ENCODE measurements around the gene GLI3.

The GLI3 gene

DNA sequence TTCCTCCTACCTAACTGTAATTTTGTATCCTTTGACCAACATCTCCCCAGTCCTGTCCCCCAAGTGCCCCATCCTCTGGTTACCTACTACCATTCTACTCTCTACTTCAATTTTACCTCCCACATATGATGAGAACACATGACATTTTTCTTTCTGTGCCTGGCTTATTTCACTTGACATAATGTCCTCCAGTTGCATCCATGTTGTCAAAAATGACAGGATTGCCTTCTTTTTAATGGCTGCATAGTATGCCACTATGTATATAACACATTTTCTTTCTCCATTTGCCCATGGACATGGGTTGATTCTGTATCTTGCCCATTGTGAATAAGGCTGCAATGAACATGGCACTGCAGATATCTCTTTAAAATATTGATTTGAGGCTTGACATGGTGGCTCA is 33.7 kb downstream of the GLI3 start:
- Histone ChIP-seq H3K9ac (ENCODE audit: low read depth in 1 of 2, low read length in 2 of 2) (no peak overlapping the region), H3K27me3 (ENCODE audit: control insufficient read depth in 2 of 2, insufficient read depth in 2 of 2, low read length in 2 of 2) (no peaks in the 10 kb centered on the region), H3K27ac (ENCODE audit: low read depth in 2 of 2, low read length in 2 of 2) (no peak overlapping the region), H3K9me3 (ENCODE audit: control insufficient read depth in 2 of 2, low read length in 2 of 2) (no peaks in the 10 kb centered on the region), H3K4me3 (ENCODE audit: low read length in 2 of 2) (no peak overlapping the region), H3K36me3 (ENCODE audit: control insufficient read depth in 2 of 2, insufficient read depth in 2 of 2, low read length in 2 of 2) (no peaks in the 10 kb centered on the region), H3K4me1 (ENCODE audit: control insufficient read depth in 2 of 2, insufficient read depth in 2 of 2, low read length in 2 of 2) (no peaks in the 10 kb centered on the region)

DNA sequence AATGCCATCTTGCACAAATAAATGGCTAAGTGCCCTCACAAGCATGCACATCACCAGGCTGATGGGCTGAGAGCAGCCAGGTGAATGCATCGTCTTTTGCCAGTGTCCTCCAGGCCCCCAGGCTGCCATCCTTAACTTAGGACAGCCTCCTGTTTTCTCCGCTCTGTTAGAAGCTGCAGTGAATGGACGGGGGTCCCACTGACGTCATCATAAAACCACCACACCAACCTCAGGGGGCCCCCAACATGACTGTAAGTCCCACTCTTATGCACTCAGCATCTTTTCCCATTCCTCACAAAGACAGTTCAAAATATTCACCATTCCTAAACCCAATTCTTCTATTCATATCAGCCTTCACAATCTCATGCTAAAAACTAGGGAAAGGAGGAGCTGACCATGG is 34.4 kb downstream of the GLI3 start:
- Histone ChIP-seq H3K27ac (ENCODE audit: low read depth in 2 of 2, low read length in 2 of 2) (no peak overlapping the region), H3K4me1 (ENCODE audit: control insufficient read depth in 2 of 2, insufficient read depth in 2 of 2, low read length in 2 of 2) (no peaks in the 10 kb centered on the region), H3K27me3 (ENCODE audit: control insufficient read depth in 2 of 2, insufficient read depth in 2 of 2, low read length in 2 of 2) (no peaks in the 10 kb centered on the region), H3K4me3 (ENCODE audit: low read length in 2 of 2) (no peak overlapping the region), H3K9ac (ENCODE audit: low read depth in 1 of 2, low read length in 2 of 2) (no peak overlapping the region), H3K36me3 (ENCODE audit: control insufficient read depth in 2 of 2, insufficient read depth in 2 of 2, low read length in 2 of 2) (no peaks in the 10 kb centered on the region), H3K9me3 (ENCODE audit: control insufficient read depth in 2 of 2, low read length in 2 of 2) (no peaks in the 10 kb centered on the region)

DNA sequence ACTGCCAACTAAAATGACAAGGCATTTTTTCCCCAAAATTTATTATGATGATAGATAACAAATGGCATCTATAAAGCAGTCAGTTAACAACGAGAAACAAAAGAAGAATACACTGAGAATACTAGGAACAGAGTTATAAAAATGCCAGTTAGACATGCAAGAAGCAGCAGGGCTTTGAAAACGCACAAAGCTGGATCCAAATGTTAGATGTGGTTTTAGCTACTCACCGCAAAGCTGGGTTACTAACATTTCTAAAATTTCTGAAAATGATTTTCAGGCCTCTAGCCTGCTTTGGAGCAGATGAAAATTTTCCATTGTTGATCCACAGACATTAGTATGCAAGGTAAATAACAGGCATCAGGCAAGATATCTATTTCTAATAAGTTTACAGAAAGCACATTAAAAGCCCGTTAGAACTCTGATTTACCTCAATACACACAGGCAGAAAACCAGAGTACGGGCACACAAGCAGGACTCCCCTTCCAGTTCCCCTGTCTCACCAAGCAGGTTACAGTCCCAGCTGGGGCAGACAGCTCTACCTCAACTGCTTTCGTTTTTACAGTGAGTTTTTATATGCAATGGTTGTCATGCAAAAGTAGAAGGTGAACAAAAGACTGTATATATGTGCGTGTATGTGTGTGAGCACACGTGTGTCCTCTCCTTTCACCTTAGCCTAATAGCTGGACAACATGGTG is 37.9 kb downstream of the GLI3 start:
- H3K27ac ChIP-seq (ENCODE audit: low read depth in 2 of 2, low read length in 2 of 2), result no peak overlapping the region
- H3K4me3 ChIP-seq (ENCODE audit: low read length in 2 of 2), result no peak overlapping the region
- no peaks in the 10 kb centered on the region for H3K9me3 ChIP-seq (ENCODE audit: control insufficient read depth in 2 of 2, low read length in 2 of 2)
- no peak overlapping the region for H3K9ac ChIP-seq (ENCODE audit: low read depth in 1 of 2, low read length in 2 of 2)
- H3K4me1 ChIP-seq (ENCODE audit: control insufficient read depth in 2 of 2, insufficient read depth in 2 of 2, low read length in 2 of 2), result no peaks in the 10 kb centered on the region
- H3K27me3 ChIP-seq (ENCODE audit: control insufficient read depth in 2 of 2, insufficient read depth in 2 of 2, low read length in 2 of 2), result no peaks in the 10 kb centered on the region
- no peaks in the 10 kb centered on the region for H3K36me3 ChIP-seq (ENCODE audit: control insufficient read depth in 2 of 2, insufficient read depth in 2 of 2, low read length in 2 of 2)

DNA sequence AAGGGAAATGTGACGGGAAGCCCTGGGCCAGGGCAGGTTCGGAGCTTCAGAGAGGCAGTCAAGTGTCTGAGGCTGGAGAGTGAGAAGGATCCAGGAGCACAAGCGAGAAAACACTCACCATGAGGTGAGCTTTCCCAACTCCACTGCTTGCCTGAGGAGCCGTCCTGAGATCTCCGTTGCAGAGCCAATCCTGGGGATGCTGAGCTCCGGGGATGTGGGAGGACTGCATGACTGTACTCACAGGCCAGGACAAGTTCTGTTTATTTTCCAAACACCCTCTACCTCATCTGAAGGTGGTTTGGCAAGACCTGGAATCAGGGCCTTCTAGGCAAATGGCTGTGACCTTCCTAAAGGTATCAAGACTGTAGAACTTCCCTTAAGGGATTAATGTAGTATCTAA is 38.7 kb downstream of the GLI3 start:
- no peaks in the 10 kb centered on the region for H3K27me3 ChIP-seq (ENCODE audit: control insufficient read depth in 2 of 2, insufficient read depth in 2 of 2, low read length in 2 of 2)
- no peaks in the 10 kb centered on the region for H3K36me3 ChIP-seq (ENCODE audit: control insufficient read depth in 2 of 2, insufficient read depth in 2 of 2, low read length in 2 of 2)
- no peak overlapping the region for H3K4me3 ChIP-seq (ENCODE audit: low read length in 2 of 2)
- H3K9me3 ChIP-seq (ENCODE audit: control insufficient read depth in 2 of 2, low read length in 2 of 2), result no peaks in the 10 kb centered on the region
- no peaks in the 10 kb centered on the region for H3K4me1 ChIP-seq (ENCODE audit: control insufficient read depth in 2 of 2, insufficient read depth in 2 of 2, low read length in 2 of 2)
- no peak overlapping the region for H3K9ac ChIP-seq (ENCODE audit: low read depth in 1 of 2, low read length in 2 of 2)
- no peak overlapping the region for H3K27ac ChIP-seq (ENCODE audit: low read depth in 2 of 2, low read length in 2 of 2)

DNA sequence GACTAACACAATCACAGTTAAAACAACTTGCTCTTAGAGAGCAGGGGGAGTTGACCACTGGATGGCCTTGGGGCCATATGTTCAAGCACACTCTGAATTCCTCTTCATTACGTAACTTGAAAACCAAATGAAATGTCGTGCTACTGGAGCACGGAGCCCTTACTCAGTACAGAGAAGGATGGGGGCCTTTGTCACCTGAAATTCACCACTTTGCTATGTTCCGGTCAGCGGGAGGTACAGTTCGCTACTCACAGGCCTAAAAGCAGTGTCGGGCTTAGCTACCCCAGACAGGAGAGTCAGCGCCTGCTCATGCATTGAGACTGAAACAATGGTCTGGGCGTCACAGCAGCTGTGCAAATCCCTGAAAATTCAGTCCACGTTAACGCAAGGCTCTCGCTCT is 39.6 kb downstream of the GLI3 start:
- H3K4me3 ChIP-seq (ENCODE audit: low read length in 2 of 2), result no peak overlapping the region

DNA sequence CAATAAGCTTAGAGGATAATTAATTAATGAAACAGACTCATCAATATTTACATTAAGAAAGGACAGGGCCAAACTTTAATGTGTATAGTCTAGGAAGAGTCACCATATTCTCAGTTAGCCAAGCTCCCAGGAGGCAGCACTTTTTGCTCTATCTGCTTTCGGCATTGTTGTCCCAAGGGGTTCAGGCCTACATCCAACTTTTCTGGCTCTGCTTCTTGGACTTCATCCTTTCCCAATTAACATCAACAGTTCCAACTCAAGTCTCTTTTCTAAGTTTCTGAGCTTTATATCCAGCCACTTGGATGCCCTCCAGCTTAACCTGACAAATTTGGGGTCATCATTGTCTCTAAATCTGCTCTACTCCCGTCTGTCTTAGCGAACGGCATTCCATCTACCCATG is 42.8 kb downstream of the GLI3 start:
- H3K27me3 ChIP-seq (ENCODE audit: control insufficient read depth in 2 of 2, insufficient read depth in 2 of 2, low read length in 2 of 2), result no peaks in the 10 kb centered on the region
- H3K4me3 ChIP-seq (ENCODE audit: low read length in 2 of 2), result no peak overlapping the region
- H3K36me3 ChIP-seq (ENCODE audit: control insufficient read depth in 2 of 2, insufficient read depth in 2 of 2, low read length in 2 of 2), result no peaks in the 10 kb centered on the region
- no peaks in the 10 kb centered on the region for H3K9me3 ChIP-seq (ENCODE audit: control insufficient read depth in 2 of 2, low read length in 2 of 2)
- H3K9ac ChIP-seq (ENCODE audit: low read depth in 1 of 2, low read length in 2 of 2), result no peak overlapping the region
- H3K4me1 ChIP-seq (ENCODE audit: control insufficient read depth in 2 of 2, insufficient read depth in 2 of 2, low read length in 2 of 2), result no peaks in the 10 kb centered on the region
- no peak overlapping the region for H3K27ac ChIP-seq (ENCODE audit: low read depth in 2 of 2, low read length in 2 of 2)

More for the DNA sequence above, 39.6 kb downstream of the GLI3 start:
- Histone ChIP-seq H3K9ac (ENCODE audit: low read depth in 1 of 2, low read length in 2 of 2) (no peak overlapping the region), H3K4me1 (ENCODE audit: control insufficient read depth in 2 of 2, insufficient read depth in 2 of 2, low read length in 2 of 2) (no peaks in the 10 kb centered on the region), H3K27me3 (ENCODE audit: control insufficient read depth in 2 of 2, insufficient read depth in 2 of 2, low read length in 2 of 2) (no peaks in the 10 kb centered on the region), H3K36me3 (ENCODE audit: control insufficient read depth in 2 of 2, insufficient read depth in 2 of 2, low read length in 2 of 2) (no peaks in the 10 kb centered on the region), H3K27ac (ENCODE audit: low read depth in 2 of 2, low read length in 2 of 2) (no peak overlapping the region), H3K9me3 (ENCODE audit: control insufficient read depth in 2 of 2, low read length in 2 of 2) (no peaks in the 10 kb centered on the region)

DNA sequence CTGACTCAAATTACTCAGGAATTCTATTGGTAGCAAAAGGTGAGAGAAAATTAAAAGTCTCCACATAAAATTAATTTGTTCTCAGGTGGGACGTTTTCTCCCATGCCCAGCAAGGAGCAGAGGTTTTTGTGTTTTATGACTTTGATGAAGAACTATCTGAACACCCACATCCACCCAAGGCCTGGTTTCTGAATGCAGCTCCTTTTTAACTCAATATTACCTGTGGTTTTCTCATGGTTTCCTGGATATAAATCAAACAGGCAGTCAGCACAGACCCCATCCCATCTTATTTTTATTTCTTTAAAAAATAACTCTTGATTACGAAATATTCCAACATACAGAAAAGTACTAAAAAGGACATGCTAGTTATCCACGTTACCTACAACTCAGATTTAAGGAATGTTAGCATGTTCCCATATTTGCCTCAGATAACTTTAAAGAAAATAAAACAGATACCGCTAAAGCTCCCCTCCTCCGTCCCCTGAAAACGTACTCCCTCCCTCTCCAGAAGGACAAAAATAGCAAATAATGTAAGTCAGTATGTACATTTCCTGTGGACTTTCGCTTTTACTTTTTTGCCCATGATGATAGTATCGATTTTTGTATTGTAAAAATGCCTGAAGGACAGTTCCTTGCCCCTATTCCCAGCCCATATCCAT is 43.4 kb downstream of the GLI3 start:
- Histone ChIP-seq H3K27ac (ENCODE audit: low read depth in 2 of 2, low read length in 2 of 2) (no peak overlapping the region), H3K9ac (ENCODE audit: low read depth in 1 of 2, low read length in 2 of 2) (no peak overlapping the region), H3K9me3 (ENCODE audit: control insufficient read depth in 2 of 2, low read length in 2 of 2) (no peaks in the 10 kb centered on the region)

DNA sequence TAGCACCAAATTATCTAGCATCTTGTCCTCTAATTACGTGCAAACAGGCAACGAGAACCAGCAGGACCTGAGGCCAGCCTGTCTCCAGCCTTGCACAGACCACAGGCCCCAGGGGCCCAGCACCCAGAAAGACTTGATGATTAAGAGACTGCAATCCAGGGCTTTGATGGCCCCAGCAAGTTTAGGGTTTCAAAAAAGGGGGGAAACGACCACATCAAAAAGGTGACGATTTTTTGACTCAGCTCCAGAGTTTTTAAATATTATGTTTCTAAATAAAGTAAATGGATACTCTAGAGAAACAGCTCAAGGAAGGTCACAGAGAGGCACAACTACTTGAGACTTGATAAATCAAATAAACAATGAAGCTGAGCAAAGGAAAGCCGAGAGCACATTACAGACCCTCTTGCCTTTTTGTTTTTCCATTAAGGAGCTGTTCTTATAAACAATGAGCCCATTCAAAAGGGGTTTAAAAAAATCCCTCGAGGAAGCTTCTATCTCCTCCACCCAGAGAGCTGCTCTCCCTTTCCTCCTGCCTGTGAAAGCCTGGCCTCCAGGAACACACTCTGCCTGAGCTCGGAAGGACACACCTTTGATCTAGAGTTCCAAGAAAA is 44.1 kb downstream of the GLI3 start:
- no peak overlapping the region for H3K9ac ChIP-seq (ENCODE audit: low read depth in 1 of 2, low read length in 2 of 2)
- H3K36me3 ChIP-seq (ENCODE audit: control insufficient read depth in 2 of 2, insufficient read depth in 2 of 2, low read length in 2 of 2), result no peaks in the 10 kb centered on the region
- no peaks in the 10 kb centered on the region for H3K27me3 ChIP-seq (ENCODE audit: control insufficient read depth in 2 of 2, insufficient read depth in 2 of 2, low read length in 2 of 2)
- H3K9me3 ChIP-seq (ENCODE audit: control insufficient read depth in 2 of 2, low read length in 2 of 2), result no peaks in the 10 kb centered on the region
- H3K4me3 ChIP-seq (ENCODE audit: low read length in 2 of 2), result no peak overlapping the region
- no peaks in the 10 kb centered on the region for H3K4me1 ChIP-seq (ENCODE audit: control insufficient read depth in 2 of 2, insufficient read depth in 2 of 2, low read length in 2 of 2)
- H3K27ac ChIP-seq (ENCODE audit: low read depth in 2 of 2, low read length in 2 of 2), result no peak overlapping the region

More for the DNA sequence above, 43.4 kb downstream of the GLI3 start:
- Histone ChIP-seq H3K36me3 (ENCODE audit: control insufficient read depth in 2 of 2, insufficient read depth in 2 of 2, low read length in 2 of 2) (no peaks in the 10 kb centered on the region), H3K4me3 (ENCODE audit: low read length in 2 of 2) (no peak overlapping the region), H3K4me1 (ENCODE audit: control insufficient read depth in 2 of 2, insufficient read depth in 2 of 2, low read length in 2 of 2) (no peaks in the 10 kb centered on the region), H3K27me3 (ENCODE audit: control insufficient read depth in 2 of 2, insufficient read depth in 2 of 2, low read length in 2 of 2) (no peaks in the 10 kb centered on the region)

DNA sequence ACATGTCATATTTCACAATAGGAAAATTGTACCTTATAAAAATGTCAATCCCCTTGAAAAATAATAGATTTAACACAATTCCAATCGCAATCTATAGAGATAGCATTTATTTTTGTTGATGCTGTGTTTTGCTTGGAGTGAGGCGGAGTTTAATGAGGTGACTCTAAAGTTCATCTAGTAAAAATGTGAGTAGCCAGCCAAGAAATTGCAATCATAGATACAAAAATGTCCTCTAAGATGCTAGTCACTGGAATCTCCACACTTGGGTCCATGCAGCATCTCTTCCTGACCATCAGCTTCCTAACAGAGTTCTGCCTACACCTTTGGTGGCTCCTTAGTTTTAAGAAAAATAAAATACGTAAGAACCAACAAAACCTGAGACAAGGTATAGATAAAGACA is 44.9 kb downstream of the GLI3 start:
- no peaks in the 10 kb centered on the region for H3K4me1 ChIP-seq (ENCODE audit: control insufficient read depth in 2 of 2, insufficient read depth in 2 of 2, low read length in 2 of 2)
- no peak overlapping the region for H3K27ac ChIP-seq (ENCODE audit: low read depth in 2 of 2, low read length in 2 of 2)
- H3K9me3 ChIP-seq (ENCODE audit: control insufficient read depth in 2 of 2, low read length in 2 of 2), result no peaks in the 10 kb centered on the region
- no peaks in the 10 kb centered on the region for H3K27me3 ChIP-seq (ENCODE audit: control insufficient read depth in 2 of 2, insufficient read depth in 2 of 2, low read length in 2 of 2)
- H3K9ac ChIP-seq (ENCODE audit: low read depth in 1 of 2, low read length in 2 of 2), result no peak overlapping the region
- no peaks in the 10 kb centered on the region for H3K36me3 ChIP-seq (ENCODE audit: control insufficient read depth in 2 of 2, insufficient read depth in 2 of 2, low read length in 2 of 2)
- H3K4me3 ChIP-seq (ENCODE audit: low read length in 2 of 2), result no peak overlapping the region

DNA sequence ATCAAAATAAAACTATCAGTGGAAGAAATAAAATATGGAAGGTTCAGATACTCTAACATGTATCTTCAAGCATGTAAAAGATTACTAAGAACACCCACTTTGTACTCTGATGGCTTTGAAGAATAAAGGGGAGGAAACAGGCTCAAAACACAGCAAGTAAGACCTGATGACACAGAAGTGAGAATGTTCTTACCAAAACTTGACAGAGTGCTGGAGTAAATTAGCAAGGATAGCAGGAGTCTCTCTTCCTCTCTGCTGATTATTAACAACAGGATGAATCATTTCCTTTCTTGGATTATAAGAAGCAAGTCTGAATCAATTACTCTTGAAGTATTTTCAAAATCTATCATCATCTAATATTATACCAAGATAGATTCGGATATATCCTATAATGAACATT is 47.5 kb downstream of the GLI3 start:
- Histone ChIP-seq H3K27ac (ENCODE audit: low read depth in 2 of 2, low read length in 2 of 2) (no peak overlapping the region), H3K4me3 (ENCODE audit: low read length in 2 of 2) (no peak overlapping the region), H3K9me3 (ENCODE audit: control insufficient read depth in 2 of 2, low read length in 2 of 2) (no peaks in the 10 kb centered on the region), H3K36me3 (ENCODE audit: control insufficient read depth in 2 of 2, insufficient read depth in 2 of 2, low read length in 2 of 2) (no peaks in the 10 kb centered on the region), H3K4me1 (ENCODE audit: control insufficient read depth in 2 of 2, insufficient read depth in 2 of 2, low read length in 2 of 2) (no peaks in the 10 kb centered on the region), H3K9ac (ENCODE audit: low read depth in 1 of 2, low read length in 2 of 2) (no peak overlapping the region), H3K27me3 (ENCODE audit: control insufficient read depth in 2 of 2, insufficient read depth in 2 of 2, low read length in 2 of 2) (no peaks in the 10 kb centered on the region)
